Adrenal gland (tissue), 5 donors: ENCODE measurements around the gene USPL1.
A peak's percentile ranks its signal among the peaks of the same experiment; 100 is the strongest.

Source experiments
- CTCF ChIP-seq, 6 experiments: fragments of 450-650 bp in 4 of 6; fragments of 200-600 bp in 2 of 6; sonication (generic) in 1 of 6; IDR thresholded peaks; 1 replicate in 5 of 6; 2 replicates in 1 of 6; pipeline versions ENCODE4 v1.5.1 to v1.8.0; 2016 to 2021; ENCODE audit warnings: antibody characterized with exemption in 6 of 6, mild to moderate bottlenecking in 2 of 6, moderate library complexity in 1 of 6
- POLR2A ChIP-seq, 2 donors: fragments of 450-650 bp; IDR thresholded peaks; one replicate each; pipeline ENCODE4 v1.6.1; 2017; ENCODE audit warnings: antibody characterized with exemption in 2 of 2, mild to moderate bottlenecking in 2 of 2, moderate library complexity in 1 of 2
- donor health status: DM: no; HTN: no; CAD: no.

- TF ChIP-seq CTCF (IDR thresholded peaks at IDR 0.05) (peak in 2 of 6 experiments; percentile 15 to 26), POLR2A (IDR thresholded peaks at IDR 0.05) (no peak)
These were observed 36.1 kb upstream of the USPL1 start for GRCh38 chr13:30581582-30581981.
